PC-9 (cell line): ENCODE results near the gene TMEM171. TPM values are rescaled to one million over a fixed set of nuclear protein-coding genes. Genes with fewer than 3 reads are reported as not detected.

Source experiments
- BruUV-seq: library from RNA; stranded (reverse); fragments of 400-500 nt; replicated peaks from 2 replicates; lab custom pipeline; 2021; lab: Mats Ljungman, UMichigan
- CTCF ChIA-PET: fragments of 300-600 bp; sonication (Branson Sonifier 250); formaldehyde crosslinking; loops from one replicate; lab custom pipeline; 2022; ENCODE audit warnings: antibody characterized with exemption; lab: Charles Lee
- POLR2A ChIA-PET: fragments of 300-600 bp; sonication (Branson Sonifier 250); formaldehyde crosslinking; loops from one replicate; lab custom pipeline; 2022; ENCODE audit warnings: antibody characterized with exemption; ENCODE audit not compliant: unreplicated experiment; lab: Charles Lee
- DNase-seq, 2 experiments: peaks; one replicate each; pipeline versions ENCODE4 v3.0.0 to v3.0.0-alpha.2; 2015 to 2022; ENCODE audit warnings: mixed read lengths in 1 of 2
- H2AFZ ChIP-seq: fragments of 200-600 bp; sonication (generic); 2 replicates; pipeline ENCODE4 v1.8.1; 2017; ENCODE audit warnings: antibody characterized with exemption
- H3F3A ChIP-seq: fragments of 200-600 bp; sonication (generic); 2 replicates; pipeline ENCODE4 v1.8.1; 2017; ENCODE audit warnings: antibody characterized with exemption, mild to moderate bottlenecking, low read depth; ENCODE audit not compliant: insufficient read depth
- H3K27ac ChIP-seq: fragments of 200-600 bp; sonication (generic); 2 replicates; pipeline ENCODE4 v1.6.1; 2016; ENCODE audit warnings: mixed run types
- H3K27me3 ChIP-seq: fragments of 200-600 bp; sonication (generic); 2 replicates; pipeline ENCODE4 v1.6.1; 2016; ENCODE audit warnings: low read depth, mixed run types; ENCODE audit not compliant: insufficient read depth
- H3K36me3 ChIP-seq: fragments of 200-600 bp; sonication (generic); 2 replicates; pipeline ENCODE4 v1.6.1; 2016; ENCODE audit warnings: low read depth, mixed run types
- H3K4me1 ChIP-seq: fragments of 200-600 bp; sonication (generic); replicated peaks from 2 replicates; pipeline ENCODE4 v1.6.1; 2016; ENCODE audit warnings: mixed run types; ENCODE audit not compliant: insufficient read depth
- H3K4me2 ChIP-seq: fragments of 200-600 bp; sonication (generic); 2 replicates; pipeline ENCODE4 v1.6.1; 2017; ENCODE audit warnings: mixed run types
- H3K4me3 ChIP-seq: fragments of 200-600 bp; sonication (generic); 2 replicates; pipeline ENCODE4 v1.6.1; 2016; ENCODE audit warnings: mixed run types
- H3K79me2 ChIP-seq: fragments of 200-600 bp; sonication (generic); 2 replicates; pipeline ENCODE4 v1.6.1; 2017; ENCODE audit warnings: low read depth, mixed run types
- H3K9me2 ChIP-seq: fragments of 200-600 bp; sonication (generic); 2 replicates; pipeline ENCODE4 v1.8.1; 2017; ENCODE audit warnings: mild to moderate bottlenecking; ENCODE audit not compliant: insufficient read depth
- H3K9me3 ChIP-seq: fragments of 200-600 bp; sonication (generic); 2 replicates; pipeline ENCODE4 v1.8.1; 2016; ENCODE audit warnings: low read depth; ENCODE audit not compliant: insufficient read depth
- H4K20me1 ChIP-seq: fragments of 200-600 bp; sonication (generic); 2 replicates; pipeline ENCODE4 v1.8.1; 2017; ENCODE audit not compliant: insufficient read depth
- CTCF ChIP-seq: fragments of 200-600 bp; sonication (generic); conservative IDR thresholded peaks from 2 replicates; pipeline ENCODE4 v1.6.1; 2017; ENCODE audit warnings: mixed run types, antibody characterized with exemption, mild to moderate bottlenecking, moderate library complexity
- EZH2 ChIP-seq: fragments of 200-600 bp; sonication (generic); IDR thresholded peaks from 2 replicates; pipeline ENCODE4 v1.8.0; 2017; ENCODE audit warnings: antibody characterized with exemption, low read depth
- intact Hi-C: fragments of 100-400 bp; cut with micrococcal nuclease; formaldehyde crosslinking; loops from one replicate; pipeline ENCODE4 v1.10.0; 2022; ENCODE audit not compliant: unreplicated experiment
- total RNA-seq: library from RNA; stranded (reverse); gene quantifications from 2 replicates; pipeline ENCODE4 v1.2.3, GENCODE V29; 2021

TMEM171 gene
- total RNA-seq, 1 experiment from 2014 or later, result 7.8 TPM

- no peak overlapping the region for H3K27ac ChIP-seq
- no peaks in the 10 kb centered on the region for H3K27me3 ChIP-seq
- POLR2A ChIA-PET, result no interaction called here
- H3F3A ChIP-seq, result no peaks in the 10 kb centered on the region
- H3K4me1 ChIP-seq, result peaks cover 6% of the 10 kb centered on the region; the same call in 1 of the 2 replicates
- CTCF ChIA-PET, result no interaction called here
- no peaks in the 10 kb centered on the region for H3K79me2 ChIP-seq
- no peaks in the 10 kb centered on the region for H3K36me3 ChIP-seq
- H3K9me3 ChIP-seq, result no peaks in the 10 kb centered on the region
- no peak overlapping the region for H3K4me2 ChIP-seq
- intact Hi-C loops, result no loop called here
- no peak for DNase-seq
- H3K4me3 ChIP-seq, result no peak overlapping the region
- TF ChIP-seq EZH2 (no peak), CTCF (no peak)
- BruUV-seq, result no TSS peak
- H4K20me1 ChIP-seq, result no peaks in the 10 kb centered on the region
- H2AFZ ChIP-seq, result no peak overlapping the region
- no peaks in the 10 kb centered on the region for H3K9me2 ChIP-seq
These were observed 53.9 kb downstream of the TMEM171 start for GRCh38 chr5:73174100-73174815.

- Histone ChIP-seq H2AFZ (no peak overlapping the region), H3K9me2 (no peaks in the 10 kb centered on the region), H4K20me1 (no peaks in the 10 kb centered on the region), H3K79me2 (no peaks in the 10 kb centered on the region), H3K27ac (no peak overlapping the region), H3K36me3 (no peaks in the 10 kb centered on the region), H3K4me2 (no peak overlapping the region), H3F3A (no peaks in the 10 kb centered on the region), H3K4me1 (peaks cover 1% of the 10 kb centered on the region; the same call in 1 of the 2 replicates), H3K4me3 (no peak overlapping the region), H3K9me3 (no peaks in the 10 kb centered on the region), H3K27me3 (no peaks in the 10 kb centered on the region)
- ChIA-PET CTCF (interaction anchor here (0.7 kb wide), 1 partner anchor 99 kb away, joined by 8 read pairs; no protein-coding TSS in a partner anchor), POLR2A (no interaction called here)
- intact Hi-C loops, result no loop called here
- TF ChIP-seq EZH2, result no peak
- TF ChIP-seq CTCF, result no peak
- no TSS peak for BruUV-seq
- DNase-seq, result no peak
These were observed 55.9 kb downstream of the TMEM171 start for GRCh38 chr5:73176250-73176649.

- ChIA-PET CTCF (interaction anchor here (0.6 kb wide), 1 partner anchor 91 kb away, joined by 3 read pairs; no protein-coding TSS in a partner anchor), POLR2A (no interaction called here)
- no TSS peak for BruUV-seq
- H4K20me1 ChIP-seq, result no peaks in the 10 kb centered on the region
- H3K27me3 ChIP-seq, result no peaks in the 10 kb centered on the region
- intact Hi-C loops, result no loop called here
- H2AFZ ChIP-seq, result no peak overlapping the region
- H3K4me2 ChIP-seq, result no peak overlapping the region
- no peaks in the 10 kb centered on the region for H3F3A ChIP-seq
- TF ChIP-seq EZH2, result no peak
- TF ChIP-seq CTCF, result no peak
- no peak overlapping the region for H3K4me3 ChIP-seq
- no peaks in the 10 kb centered on the region for H3K36me3 ChIP-seq
- H3K79me2 ChIP-seq, result no peaks in the 10 kb centered on the region
- H3K9me2 ChIP-seq, result no peaks in the 10 kb centered on the region
- DNase-seq, result no peak
- H3K9me3 ChIP-seq, result no peaks in the 10 kb centered on the region
- H3K4me1 ChIP-seq, result no peaks in the 10 kb centered on the region
- H3K27ac ChIP-seq, result no peak overlapping the region
These were observed 57.9 kb downstream of the TMEM171 start for GRCh38 chr5:73178265-73178664.
